SK-N-SH (cell line): ENCODE data around the gene CLIC4. TPM values are rescaled to one million over a fixed set of nuclear protein-coding genes. Genes with fewer than 3 reads are reported as not detected.

ENCODE experiments used
- CTCF ChIA-PET: fragments of 300-600, 350-600 bp; formaldehyde crosslinking; extraction: SDS; loops from one replicate; lab custom pipeline; 2021; lab: Yijun Ruan, JAX
- POLR2A ChIA-PET: fragments of 350-600 bp; sonication (Branson Sonifier 250); formaldehyde crosslinking; extraction: SDS; loops from one replicate; lab custom pipeline; 2020; ENCODE audit warnings: antibody characterized with exemption, inconsistent platforms; lab: Yijun Ruan, JAX
- DNase-seq: peaks from one replicate; pipeline ENCODE4 v3.0.0; 2012
- H2AFZ ChIP-seq: fragments of 200-600 bp; sonication (generic); 2 replicates; pipeline ENCODE4 v1.8.1; 2016; ENCODE audit warnings: antibody characterized with exemption, mild to moderate bottlenecking, low read depth
- H3F3A ChIP-seq: fragments of 200-600 bp; sonication (generic); replicated peaks from 2 replicates; pipeline ENCODE3; 2016; ENCODE audit warnings: antibody characterized with exemption, mild to moderate bottlenecking; ENCODE audit not compliant: insufficient read depth
- H3K27ac ChIP-seq, 2 experiments: fragments of 200-500 bp in 1 of 2; fragments of 200-600 bp in 1 of 2; sonication (Bioruptor generic) in 1 of 2; sonication (generic), shearing (Covaris generic) in 1 of 2; 2 replicates each; pipeline versions ENCODE4 v1.5.1 to v1.6.1; 2014 to 2016; ENCODE audit warnings: low read depth in 2 of 2, inconsistent platforms in 1 of 2, low read length in 1 of 2, mild to moderate bottlenecking in 1 of 2, mixed read lengths in 1 of 2
- H3K27me3 ChIP-seq: fragments of 200-600 bp; sonication (generic), shearing (Covaris generic); 2 replicates; pipeline ENCODE4 v1.6.1; 2016; ENCODE audit warnings: mixed run types; ENCODE audit not compliant: insufficient read depth
- H3K36me3 ChIP-seq, 2 experiments: fragments of 200-500 bp in 1 of 2; fragments of 200-600 bp in 1 of 2; sonication (Bioruptor generic) in 1 of 2; sonication (generic) in 1 of 2; replicated peaks in 1 of 2; 2 replicates each; pipeline versions ENCODE3 to v1.5.1; 2014 to 2016; ENCODE audit warnings: low read length in 1 of 2, mild to moderate bottlenecking in 1 of 2; ENCODE audit not compliant: insufficient read depth in 2 of 2, control insufficient read depth in 1 of 2
- H3K4me1 ChIP-seq, 2 experiments: fragments of 200-500 bp in 1 of 2; fragments of 200-600 bp in 1 of 2; sonication (Bioruptor generic) in 1 of 2; sonication (generic), shearing (Covaris generic) in 1 of 2; 2 replicates each; pipeline versions ENCODE4 v1.5.1 to v1.6.1; 2014 to 2016; ENCODE audit warnings: low read depth in 1 of 2, low read length in 1 of 2, mixed run types in 1 of 2; ENCODE audit not compliant: insufficient read depth in 2 of 2, control insufficient read depth in 1 of 2
- H3K4me2 ChIP-seq: fragments of 200-600 bp; sonication (generic), shearing (Covaris generic); 2 replicates; pipeline ENCODE4 v1.6.1; 2017; ENCODE audit warnings: mixed run types
- H3K4me3 ChIP-seq, 2 experiments: fragments of 200-500 bp in 1 of 2; fragments of 200-600 bp in 1 of 2; sonication (Bioruptor generic) in 1 of 2; sonication (generic), shearing (Covaris generic) in 1 of 2; 2 replicates each; pipeline versions ENCODE4 v1.5.1 to v1.8.1; 2014 to 2016; ENCODE audit warnings: low read depth in 2 of 2, inconsistent platforms in 1 of 2, low read length in 1 of 2, mild to moderate bottlenecking in 1 of 2, mixed read lengths in 1 of 2, moderate library complexity in 1 of 2
- H3K79me2 ChIP-seq: fragments of 200-600 bp; sonication (generic); 2 replicates; pipeline ENCODE4 v1.8.1; 2017; ENCODE audit warnings: mild to moderate bottlenecking; ENCODE audit not compliant: insufficient read depth
- H3K9ac ChIP-seq: fragments of 200-600 bp; sonication (generic); 2 replicates; pipeline ENCODE4 v1.6.1; 2017; ENCODE audit warnings: mixed run types
- H3K9me2 ChIP-seq: fragments of 200-600 bp; sonication (generic); 2 replicates; pipeline ENCODE4 v1.6.1; 2017; ENCODE audit warnings: mixed run types
- H3K9me3 ChIP-seq: fragments of 200-600 bp; sonication (generic); 2 replicates; pipeline ENCODE4 v1.6.1; 2017; ENCODE audit warnings: mixed run types, mild to moderate bottlenecking, moderate library complexity
- H4K20me1 ChIP-seq: fragments of 200-600 bp; sonication (generic); 2 replicates; pipeline ENCODE4 v1.6.1; 2017; ENCODE audit warnings: mild to moderate bottlenecking, mixed run types; ENCODE audit not compliant: insufficient read depth
- CHD2 ChIP-seq: fragments of 150-350 bp; IDR thresholded peaks from 2 replicates; pipeline ENCODE4 v1.6.1; 2018; ENCODE audit warnings: low read length; ENCODE audit not compliant: partially characterized antibody
- CTCF ChIP-seq: fragments of 200-600 bp; sonication (generic); IDR thresholded peaks from 2 replicates; pipeline ENCODE4 v1.6.1; 2017; ENCODE audit warnings: antibody characterized with exemption, mild to moderate bottlenecking, moderate library complexity
- EP300 ChIP-seq, 2 experiments: IDR thresholded peaks; 2 replicates each; pipeline versions ENCODE4 v1.4.0 to v1.6.1; 2012; ENCODE audit warnings: borderline replicate concordance in 1 of 2, low read depth in 1 of 2, low read length in 1 of 2
- FOSL2 ChIP-seq: IDR thresholded peaks from 2 replicates; pipeline ENCODE4 v1.4.0; 2012; ENCODE audit warnings: low read depth, mild to moderate bottlenecking, moderate library complexity, borderline replicate concordance
- FOXM1 ChIP-seq: IDR thresholded peaks from 2 replicates; pipeline ENCODE4 v1.4.0; 2012; ENCODE audit warnings: low read depth, mild to moderate bottlenecking
- GABPA ChIP-seq: IDR thresholded peaks from 2 replicates; pipeline ENCODE4 v1.4.0; 2012; ENCODE audit warnings: low read depth, mild to moderate bottlenecking
- JUND ChIP-seq: IDR thresholded peaks from 2 replicates; pipeline ENCODE4 v1.4.0; 2012
- MEF2A ChIP-seq: IDR thresholded peaks from 2 replicates; pipeline ENCODE4 v1.4.0; 2012; ENCODE audit warnings: low read depth, borderline replicate concordance
- NFIC ChIP-seq: IDR thresholded peaks from 2 replicates; pipeline ENCODE4 v1.4.0; 2012; ENCODE audit warnings: borderline replicate concordance
- NRF1 ChIP-seq: IDR thresholded peaks from 2 replicates; pipeline ENCODE4 v1.6.1; 2012; ENCODE audit warnings: low read depth, mild to moderate bottlenecking, low read length
- REST ChIP-seq: IDR thresholded peaks from 2 replicates; pipeline ENCODE4 v1.6.1; 2012; ENCODE audit warnings: mild to moderate bottlenecking, low read depth, low read length, moderate library complexity
- RFX5 ChIP-seq: IDR thresholded peaks from 2 replicates; pipeline ENCODE4 v1.6.1; 2012; ENCODE audit warnings: mild to moderate bottlenecking, improper control_type of control experiment, low read length
- SIN3A ChIP-seq: IDR thresholded peaks from 2 replicates; pipeline ENCODE4 v1.6.1; 2012; ENCODE audit warnings: low read depth, mild to moderate bottlenecking, low read length, moderate library complexity, borderline replicate concordance
- SMC3 ChIP-seq: IDR thresholded peaks from 2 replicates; pipeline ENCODE4 v1.6.1; 2012; ENCODE audit warnings: low read depth, low read length, improper control_type of control experiment
- TCF12 ChIP-seq: IDR thresholded peaks from 2 replicates; pipeline ENCODE4 v1.4.0; 2012
- TEAD4 ChIP-seq: IDR thresholded peaks from 2 replicates; pipeline ENCODE4 v1.4.0; 2012; ENCODE audit warnings: mild to moderate bottlenecking, borderline replicate concordance; ENCODE audit not compliant: insufficient read depth
- WGBS: methylation state at CpG from one replicate; pipeline ENCODE4 v1.1.6; 2017; ENCODE audit warnings: low lambda C conversion rate; 5-methylcytosine and 5-hydroxymethylcytosine counted together
- polyA plus RNA-seq, 3 experiments: library from polyadenylated mRNA; depleted of rRNA; stranded (reverse); fragments of >200 nt; gene quantifications; 2 replicates each; pipeline ENCODE4 v1.2.3, GENCODE V29; 2012

Gene CLIC4
- polyA plus RNA-seq, 1 of the 3 experiments (the other 2 are of a cell fraction) = 66.4 TPM

GRCh38 chr1:24859063-24860010 lies 114.1 kb downstream of the CLIC4 start:
- H3K4me1 ChIP-seq = no peaks in the 10 kb centered on the region
- TF ChIP-seq GABPA (no peak), REST (no peak), TEAD4 (no peak), NFIC (no peak), RFX5 (no peak), FOXM1 (no peak)
- TF ChIP-seq, all 33 proteins: peak for 0
- Histone ChIP-seq H4K20me1 (no peaks in the 10 kb centered on the region), H3K9me2 (no peaks in the 10 kb centered on the region), H3K79me2 (no peaks in the 10 kb centered on the region), H3K9ac (no peak overlapping the region), H2AFZ (no peak overlapping the region), H3K9me3 (no peaks in the 10 kb centered on the region), H3K4me2 (no peak overlapping the region), H3K27me3 (no peaks in the 10 kb centered on the region), H3K36me3 (no peaks in the 10 kb centered on the region), H3K4me3 (no peak overlapping the region), H3F3A (no peaks in the 10 kb centered on the region), H3K27ac (no peak overlapping the region)
- ChIA-PET CTCF (interaction anchor here (1.0 to 1.4 kb wide), 3 partner anchors 12 to 345 kb away, joined by 3 to 5 read pairs (median 4); no protein-coding TSS in a partner anchor), POLR2A (no interaction called here)
- DNase-seq = no peak
- WGBS = 70% methylated on average over 10 of the region's 10 CpGs

GRCh38 chr1:24860841-24861240 lies 115.6 kb downstream of the CLIC4 start:
- no peaks in the 10 kb centered on the region for H4K20me1 ChIP-seq
- no peak overlapping the region for H3K4me3 ChIP-seq
- H3K27me3 ChIP-seq = no peaks in the 10 kb centered on the region
- WGBS = 78% methylated on average over 10 of the region's 15 CpGs
- TF ChIP-seq CTCF = no peak
- TF ChIP-seq REST = no peak
- TF ChIP-seq MEF2A = no peak
- TF ChIP-seq TCF12 = no peak
- no peak for TF ChIP-seq FOSL2
- TF ChIP-seq EP300 (IDR thresholded peaks at IDR 0.05; ENCODE audit: borderline replicate concordance in 1 of 2, low read depth in 1 of 2, low read length in 1 of 2) = no peak
- TF ChIP-seq CHD2 = no peak
- no peak for TF ChIP-seq SIN3A
- TF ChIP-seq SMC3 = no peak
- no peak for TF ChIP-seq JUND
- TF ChIP-seq NRF1 = no peak
- no peak overlapping the region for H3K4me2 ChIP-seq
- no peaks in the 10 kb centered on the region for H3K4me1 ChIP-seq
- no peak overlapping the region for H3K9ac ChIP-seq
- POLR2A ChIA-PET = no interaction called here
- DNase-seq = no peak
- H3F3A ChIP-seq = no peaks in the 10 kb centered on the region
- no peaks in the 10 kb centered on the region for H3K36me3 ChIP-seq
- CTCF ChIA-PET = interaction anchor here (0.8 kb wide), 1 partner anchor 344 kb away, joined by 4 read pairs; no protein-coding TSS in a partner anchor
- no peaks in the 10 kb centered on the region for H3K9me2 ChIP-seq
- no peak overlapping the region for H2AFZ ChIP-seq
- no peaks in the 10 kb centered on the region for H3K9me3 ChIP-seq
- H3K79me2 ChIP-seq = no peaks in the 10 kb centered on the region
- H3K27ac ChIP-seq = no peak overlapping the region
